GM10847 (cell line): Measurements from ENCODE around the gene SLC30A4.

Experiments
- POLR2A ChIP-seq: IDR thresholded peaks from 2 replicates; pipeline ENCODE4 v1.6.1; 2011; ENCODE audit not compliant: insufficient read length; ENCODE audit errors: extremely low read depth

Gene SLC30A4, protein sequence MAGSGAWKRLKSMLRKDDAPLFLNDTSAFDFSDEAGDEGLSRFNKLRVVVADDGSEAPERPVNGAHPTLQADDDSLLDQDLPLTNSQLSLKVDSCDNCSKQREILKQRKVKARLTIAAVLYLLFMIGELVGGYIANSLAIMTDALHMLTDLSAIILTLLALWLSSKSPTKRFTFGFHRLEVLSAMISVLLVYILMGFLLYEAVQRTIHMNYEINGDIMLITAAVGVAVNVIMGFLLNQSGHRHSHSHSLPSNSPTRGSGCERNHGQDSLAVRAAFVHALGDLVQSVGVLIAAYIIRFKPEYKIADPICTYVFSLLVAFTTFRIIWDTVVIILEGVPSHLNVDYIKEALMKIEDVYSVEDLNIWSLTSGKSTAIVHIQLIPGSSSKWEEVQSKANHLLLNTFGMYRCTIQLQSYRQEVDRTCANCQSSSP

DNA sequence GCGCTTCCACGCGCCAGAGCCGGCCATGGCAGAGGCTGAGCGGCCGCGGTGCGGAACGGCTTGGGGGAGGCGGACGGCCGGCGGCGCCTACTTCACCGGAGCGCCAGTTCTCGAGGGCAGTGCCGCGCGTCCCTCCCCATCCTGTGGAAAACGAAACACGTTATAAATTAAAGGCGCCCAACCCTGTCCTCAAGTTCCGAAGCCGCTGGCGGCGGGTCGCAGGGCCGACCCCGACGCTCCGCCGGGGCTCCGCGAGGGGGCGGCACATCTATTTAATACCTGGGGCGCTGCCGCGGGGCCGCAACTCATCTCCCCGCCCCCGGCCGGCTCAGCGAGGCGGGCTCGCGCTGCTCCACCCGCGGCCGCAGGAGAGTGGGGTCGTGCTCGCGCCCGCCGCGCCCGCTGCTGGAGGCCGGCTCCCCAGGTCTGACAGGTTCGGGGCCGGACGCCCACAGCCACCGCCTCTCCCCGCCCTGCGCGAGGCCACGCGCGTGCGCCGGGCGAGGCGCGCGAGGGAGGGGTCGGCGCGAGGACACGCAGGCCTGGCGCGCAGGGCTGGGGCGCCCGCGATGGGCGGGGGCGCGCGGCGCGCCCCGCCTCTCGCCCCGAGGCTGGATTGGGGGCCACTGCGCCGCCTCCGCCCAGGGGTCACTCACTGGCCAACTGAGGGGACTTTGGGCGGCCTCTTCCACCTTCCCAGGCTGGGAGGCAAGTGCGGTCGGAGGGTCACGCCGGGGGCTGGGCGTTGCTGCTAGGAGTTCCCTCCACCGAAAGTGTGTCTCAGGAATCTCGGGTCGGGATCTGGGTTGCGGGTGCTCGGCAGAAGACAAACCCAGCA, at the start of gene SLC30A4:
TSS of gene SLC30A4 (minus strand) at position 428 of the 838 bp plus-strand sequence. CDS start at position 27, 401 bp downstream.
- TF ChIP-seq POLR2A: no peak

DNA sequence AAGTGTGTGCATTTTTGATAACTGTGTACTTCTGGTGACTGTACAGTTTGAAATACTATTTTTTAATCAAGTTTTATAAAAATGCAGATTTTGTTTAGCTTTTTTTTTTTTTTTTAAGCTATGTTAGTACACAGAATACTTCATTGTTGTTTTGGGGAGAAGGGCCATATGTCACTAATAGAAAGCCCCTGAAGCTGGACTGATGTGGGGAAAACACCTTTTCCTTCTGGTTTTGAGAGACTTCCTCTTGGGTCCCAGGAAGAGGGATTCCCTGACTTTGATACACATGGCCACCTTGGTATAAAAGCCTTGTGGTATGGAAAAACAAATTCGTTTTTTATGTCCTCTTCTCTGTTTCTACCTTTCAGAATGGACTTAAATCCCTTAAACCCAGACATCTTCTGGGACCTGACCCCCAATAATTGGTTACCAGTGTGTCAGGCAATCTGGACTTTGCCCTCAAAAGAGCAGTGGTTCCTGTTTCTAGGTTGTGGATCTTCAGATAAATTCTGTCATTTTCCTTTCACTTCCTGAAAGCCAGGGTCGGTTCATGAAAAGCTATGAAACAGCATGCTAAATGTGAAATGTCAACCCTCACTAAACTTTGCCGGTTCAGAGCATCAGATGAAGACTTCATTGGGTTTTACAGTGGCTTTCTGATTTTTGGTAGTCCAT, 33.5 kb upstream of the SLC30A4 start:
- no peak for TF ChIP-seq POLR2A

DNA sequence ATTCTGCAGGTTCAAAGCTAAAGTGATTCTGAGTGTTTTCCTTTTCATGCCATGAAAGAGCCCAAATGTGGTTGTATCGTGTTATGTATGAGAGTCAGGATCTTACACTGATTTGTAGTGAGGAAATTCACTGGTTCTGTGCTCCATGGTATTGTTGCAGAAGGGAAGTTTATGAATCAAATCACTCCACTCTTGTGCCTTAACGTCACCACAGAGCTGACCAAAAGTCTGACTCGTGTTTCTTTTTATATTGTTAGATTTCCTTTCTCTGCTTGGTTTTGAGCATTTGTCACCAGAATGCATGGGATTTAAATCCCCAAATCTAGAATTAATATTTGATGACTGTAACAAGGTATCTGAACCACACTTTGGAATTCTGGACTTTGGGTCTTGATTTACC, 29.1 kb upstream of the SLC30A4 start:
- TF ChIP-seq POLR2A: no peak

GRCh38 chr15:45550436-45550835, 27.9 kb upstream of the SLC30A4 start:
- TF ChIP-seq POLR2A: no peak

- no peak for TF ChIP-seq POLR2A
Observed at GRCh38 chr15:45549541-45550220, 27.1 kb upstream of the SLC30A4 start.

- no peak for TF ChIP-seq POLR2A
Observed at GRCh38 chr15:45548753-45549520, 26.4 kb upstream of the SLC30A4 start.

GRCh38 chr15:45546789-45547188, 24.2 kb upstream of the SLC30A4 start:
- no peak for TF ChIP-seq POLR2A

GRCh38 chr15:45544266-45545023, 21.9 kb upstream of the SLC30A4 start:
- TF ChIP-seq POLR2A: no peak

- no peak for TF ChIP-seq POLR2A
Observed at GRCh38 chr15:45543051-45543450, 20.5 kb upstream of the SLC30A4 start.

DNA sequence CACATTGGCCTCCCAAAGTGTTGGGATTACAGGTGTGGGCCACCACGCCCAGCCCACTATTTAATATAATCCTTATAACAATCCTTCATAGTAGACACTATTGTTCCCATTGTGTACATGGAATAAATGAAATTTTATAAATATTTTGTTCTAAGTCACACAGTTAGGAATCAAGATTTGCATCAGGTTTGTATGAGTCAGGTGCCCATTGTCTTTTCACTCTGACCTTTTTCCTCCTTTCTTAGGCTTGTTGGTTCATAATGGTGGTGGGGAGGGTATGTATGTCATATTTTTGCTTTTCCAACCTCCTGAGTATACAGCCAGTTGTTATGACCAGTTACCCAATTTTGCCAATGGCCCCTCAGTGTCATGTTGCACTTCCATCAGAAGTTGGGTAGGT, 18.0 kb upstream of the SLC30A4 start:
- TF ChIP-seq POLR2A: no peak

- no peak for TF ChIP-seq POLR2A
Observed at GRCh38 chr15:45539680-45540079, 17.1 kb upstream of the SLC30A4 start.

DNA sequence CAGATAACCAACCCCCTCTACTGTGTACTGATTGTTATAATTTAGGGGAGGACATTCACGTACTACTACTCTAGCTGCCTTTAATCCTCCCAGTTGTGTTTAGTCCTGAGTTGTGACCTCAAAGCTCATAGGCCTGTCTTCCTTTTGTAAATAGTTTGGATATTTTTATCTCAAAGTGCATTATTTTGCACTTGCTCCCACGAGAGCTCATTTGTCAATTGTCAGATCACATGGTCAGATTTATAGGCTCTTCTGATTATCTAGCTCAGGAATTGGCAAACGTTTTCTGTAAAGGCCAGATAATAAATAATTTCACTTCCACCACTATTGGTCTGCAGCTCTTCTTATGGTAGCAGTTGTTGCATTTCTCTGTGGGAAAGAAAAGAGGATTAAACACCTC, 14.4 kb upstream of the SLC30A4 start:
- TF ChIP-seq POLR2A: no peak

DNA sequence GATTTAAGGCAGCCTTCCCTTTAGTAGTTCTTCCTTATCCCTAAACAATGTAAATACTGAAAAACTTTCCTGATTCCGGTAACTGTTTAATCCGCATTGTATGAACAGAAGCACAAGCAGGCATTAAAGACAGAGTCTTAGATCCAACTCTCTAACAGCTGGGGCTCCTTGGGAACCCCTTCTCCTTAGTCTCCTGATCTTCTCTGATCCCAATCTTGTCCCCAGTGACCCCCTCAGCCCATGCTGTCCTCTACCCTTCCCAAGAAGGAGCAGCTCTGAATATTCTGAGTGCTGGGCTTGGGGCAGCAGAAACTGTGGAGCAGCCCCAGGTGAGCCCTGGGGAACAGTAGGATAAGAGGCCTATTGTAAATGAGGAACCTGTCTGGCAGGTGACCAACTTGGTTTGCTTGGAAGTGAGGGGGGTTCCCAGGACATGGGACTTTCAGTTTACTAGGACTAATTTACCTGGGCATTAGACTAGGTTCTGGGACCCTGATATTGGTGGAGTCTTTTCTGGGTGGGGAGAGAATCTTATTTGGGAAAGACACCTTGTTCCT, 13.0 kb upstream of the SLC30A4 start:
- no peak for TF ChIP-seq POLR2A

DNA sequence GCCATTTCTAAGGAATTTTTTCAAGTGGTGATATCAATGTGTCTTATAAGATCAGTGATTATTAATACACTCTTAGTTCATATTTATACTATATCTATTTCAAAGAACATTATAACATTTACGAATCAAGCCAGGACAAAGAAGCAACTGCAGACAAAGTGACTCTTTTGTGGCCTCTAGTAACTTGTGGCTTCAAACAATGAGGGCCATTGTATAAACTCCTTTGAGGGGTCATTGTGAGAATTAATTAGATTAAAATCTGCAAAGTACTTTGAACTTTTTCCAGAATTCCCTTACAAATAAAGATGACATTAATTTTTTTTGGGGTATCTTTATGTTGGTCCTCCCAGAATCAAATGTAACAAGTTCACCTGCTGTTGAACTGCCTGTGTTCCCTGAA, 12.3 kb upstream of the SLC30A4 start:
- no peak for TF ChIP-seq POLR2A

DNA sequence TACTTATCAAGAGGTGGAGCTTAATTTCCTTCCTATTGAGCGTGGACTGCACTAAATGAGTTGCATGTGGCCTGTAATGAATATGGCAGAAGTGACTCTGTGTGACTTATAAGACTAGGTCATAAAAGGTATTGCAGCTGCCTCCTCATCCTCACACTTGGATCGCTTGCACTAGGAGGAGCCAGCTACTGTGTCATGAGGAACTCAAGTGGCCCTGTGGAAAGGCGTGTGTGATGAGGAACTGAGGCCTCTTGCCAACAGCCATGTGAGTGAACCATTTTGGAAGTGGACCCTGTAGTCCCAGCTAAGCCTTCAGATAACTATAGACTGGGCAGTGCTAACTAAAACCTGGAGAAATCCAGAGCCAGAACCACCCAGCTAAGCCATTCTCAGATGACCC, 7.1 kb upstream of the SLC30A4 start:
- no peak for TF ChIP-seq POLR2A
